Measurements from ENCODE around the gene KRT85.

KRT85 gene

DNA sequence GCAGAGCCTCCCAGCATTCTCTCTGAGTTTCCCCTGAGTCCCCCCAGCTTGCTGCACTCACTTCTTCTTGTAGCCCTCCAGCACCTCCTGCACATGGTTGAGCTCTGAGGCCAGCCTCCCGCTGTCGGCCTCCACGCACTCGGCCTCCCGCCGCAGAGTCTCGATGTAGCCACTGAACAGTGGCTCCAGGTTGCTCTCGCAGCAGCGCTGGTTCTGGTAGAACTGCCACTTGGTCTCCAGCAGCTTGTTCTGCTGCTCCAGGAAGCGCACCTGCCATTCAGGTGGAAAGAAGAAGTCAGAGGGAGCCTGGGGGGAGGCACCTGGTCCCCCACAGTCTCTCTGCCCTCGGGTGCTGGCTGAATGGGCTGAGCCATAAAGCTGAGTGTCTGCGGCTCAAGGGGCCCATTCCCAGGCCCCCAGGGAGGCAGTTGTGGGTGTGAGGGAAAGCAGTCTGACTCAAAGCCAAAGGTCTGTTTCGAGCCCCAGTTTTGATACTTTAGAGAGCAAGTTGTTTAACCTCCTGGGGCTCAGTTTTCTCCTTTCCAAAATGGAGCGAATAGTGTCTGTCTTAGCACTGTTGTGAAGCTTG is 2.3 kb downstream of the KRT85 start:
- no peak for DNase-seq (ENCODE audit: low read depth)

DNA sequence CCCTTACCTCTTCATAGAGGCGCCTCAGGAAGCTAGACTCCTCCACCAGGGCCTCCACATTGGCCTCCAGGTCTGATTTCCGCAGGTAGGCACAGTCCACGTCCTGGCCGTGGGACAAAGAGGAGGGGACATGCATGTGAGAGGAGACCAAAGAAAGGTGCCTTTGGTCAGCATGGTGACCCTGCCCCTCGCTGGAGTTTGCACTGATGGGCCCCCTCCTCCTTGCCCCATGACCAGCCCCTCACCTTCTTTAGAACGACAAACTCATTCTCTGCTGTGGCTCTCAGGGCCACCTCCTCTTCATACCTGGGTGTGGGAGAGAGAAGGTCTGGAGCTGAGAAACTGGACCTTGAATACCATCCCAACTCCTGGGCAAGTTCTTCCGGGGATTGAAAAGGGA is 3.2 kb downstream of the KRT85 start:
- DNase-seq (ENCODE audit: low read depth): no peak

DNA sequence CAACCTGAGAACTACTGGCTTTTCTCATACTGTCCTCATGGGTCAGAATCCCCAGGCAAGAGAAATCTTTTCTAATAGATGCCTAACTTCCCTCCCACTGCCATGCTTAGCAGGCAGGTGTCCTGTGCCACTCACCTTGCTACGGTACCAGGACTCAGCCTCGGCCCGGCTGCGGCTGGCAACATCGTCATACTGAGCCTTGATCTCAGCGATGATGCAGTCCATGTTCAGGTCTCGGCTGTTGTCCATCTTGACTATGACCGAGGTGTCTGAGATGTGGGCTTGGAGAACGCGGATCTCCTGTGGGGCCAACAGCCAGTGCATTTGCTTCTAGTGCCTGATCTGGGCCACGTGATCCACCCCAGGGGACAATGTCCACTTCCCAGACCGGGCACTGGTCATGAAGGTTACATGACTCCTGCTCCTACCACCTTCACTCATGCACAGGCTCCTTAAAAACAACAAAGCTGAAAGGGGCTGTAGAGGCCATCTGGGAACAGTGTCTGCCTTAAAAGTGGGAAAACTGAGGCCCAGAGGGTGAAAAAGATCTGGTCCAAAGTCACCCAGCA is 4.1 kb downstream of the KRT85 start:
- no peak for DNase-seq (ENCODE audit: low read depth)

DNA sequence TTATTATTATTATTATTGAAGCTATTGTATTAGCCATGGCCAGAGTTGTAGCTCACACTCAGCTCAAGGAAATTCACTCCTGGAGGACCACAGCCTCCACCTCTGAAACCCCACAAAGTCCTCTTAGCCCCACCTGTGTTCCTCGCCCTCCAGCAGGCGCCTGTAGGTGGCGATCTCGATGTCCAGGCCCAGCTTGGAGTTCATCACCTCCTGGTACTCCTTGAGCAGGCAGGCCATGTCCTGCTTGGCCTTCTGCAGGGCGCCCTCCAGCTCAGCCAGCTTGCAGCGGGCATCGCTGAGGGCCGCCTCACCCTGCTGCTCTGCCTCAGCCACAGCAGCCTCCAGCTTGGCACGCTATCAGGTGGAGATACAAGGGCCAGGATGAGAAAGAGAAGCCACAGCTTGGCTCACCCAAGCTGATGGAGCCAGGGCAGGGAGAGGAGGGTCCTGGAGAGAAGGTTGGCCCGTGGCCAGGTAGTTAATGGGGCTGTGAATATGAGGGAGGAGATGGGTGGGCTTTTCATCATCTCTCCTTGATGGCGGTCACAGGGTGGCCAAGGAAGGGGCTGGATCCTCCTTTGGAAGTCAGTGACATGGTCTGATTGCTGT is 5.1 kb downstream of the KRT85 start:
- DNase-seq (ENCODE audit: low read depth): no peak

DNA sequence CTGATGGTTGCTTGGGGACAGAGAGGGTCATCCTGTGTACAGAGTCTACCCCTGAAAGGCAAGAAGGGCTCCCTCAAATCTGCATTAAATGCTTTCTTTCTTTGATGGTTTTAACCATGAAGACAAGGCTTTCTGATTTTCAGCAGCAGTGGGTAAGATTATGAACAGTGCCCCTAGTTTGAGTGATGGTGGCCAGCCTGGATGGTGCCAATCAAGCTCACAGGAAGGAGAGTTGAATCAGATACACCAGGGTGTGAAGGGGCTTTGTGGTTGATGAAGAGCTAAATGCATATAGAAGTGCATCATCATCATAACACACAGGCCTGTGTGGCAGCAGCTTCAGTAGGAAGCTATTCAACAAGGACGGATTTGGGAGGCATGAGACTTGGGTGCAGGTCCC is 5.7 kb downstream of the KRT85 start:
- no peak for DNase-seq (ENCODE audit: low read depth)

DNA sequence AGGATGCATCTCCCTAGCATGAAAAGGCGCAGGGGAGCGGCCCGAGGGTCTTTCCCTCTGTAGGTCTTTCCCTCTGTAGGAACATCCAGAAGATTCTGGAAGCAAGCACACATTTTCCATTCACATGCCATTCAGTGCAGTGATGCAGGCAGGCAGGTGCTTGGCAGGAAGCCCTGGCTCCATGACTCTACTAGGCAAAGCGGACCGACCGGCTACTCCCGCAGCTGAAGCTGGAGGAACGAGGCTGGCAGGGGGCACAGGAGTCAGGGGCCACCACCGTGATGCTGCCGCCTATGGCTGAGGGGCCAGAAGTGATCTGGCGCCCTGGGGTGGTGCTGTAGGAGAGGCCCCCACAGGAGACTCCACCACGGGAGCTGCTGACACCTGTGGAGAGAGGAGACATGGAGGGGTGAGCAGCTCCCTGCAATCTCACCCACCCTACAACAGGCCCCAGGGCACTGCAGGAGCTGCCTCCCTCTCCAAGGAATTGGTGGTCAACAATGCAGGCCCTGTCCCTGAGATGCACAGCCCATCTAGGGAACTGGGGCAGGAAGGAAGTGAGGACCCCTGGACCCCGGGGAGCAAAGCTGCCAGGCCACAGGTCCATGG is 6.5 kb downstream of the KRT85 start:
- no peak for DNase-seq (ENCODE audit: low read depth)

DNA sequence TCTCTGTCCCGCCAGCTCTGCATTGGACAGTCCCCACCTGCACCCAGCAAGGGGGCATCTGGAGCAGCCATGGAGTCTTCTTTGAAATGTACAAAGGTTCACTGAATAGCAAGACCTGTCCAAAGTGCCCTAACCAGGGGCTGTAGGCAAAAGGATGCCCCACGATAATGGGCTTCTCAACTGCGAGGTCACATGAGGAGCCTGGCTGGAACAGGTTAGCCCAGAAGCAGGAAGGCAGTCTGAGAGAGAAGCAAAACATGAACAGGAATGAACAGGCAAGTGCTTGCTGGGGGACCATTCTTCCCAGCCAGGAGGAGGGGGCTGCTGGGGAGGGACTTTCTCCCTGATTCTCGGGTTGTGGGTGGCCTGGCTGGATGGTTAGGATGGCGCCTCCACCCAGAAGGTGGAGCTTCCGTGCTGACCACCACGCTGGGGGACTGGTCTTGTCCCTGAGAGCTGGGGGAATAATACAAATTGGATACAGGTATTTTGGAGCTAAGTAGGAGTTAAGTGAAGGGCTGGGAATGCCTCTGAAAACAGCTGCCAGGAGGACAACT is 7.1 kb downstream of the KRT85 start:
- no peak for DNase-seq (ENCODE audit: low read depth)

DNA sequence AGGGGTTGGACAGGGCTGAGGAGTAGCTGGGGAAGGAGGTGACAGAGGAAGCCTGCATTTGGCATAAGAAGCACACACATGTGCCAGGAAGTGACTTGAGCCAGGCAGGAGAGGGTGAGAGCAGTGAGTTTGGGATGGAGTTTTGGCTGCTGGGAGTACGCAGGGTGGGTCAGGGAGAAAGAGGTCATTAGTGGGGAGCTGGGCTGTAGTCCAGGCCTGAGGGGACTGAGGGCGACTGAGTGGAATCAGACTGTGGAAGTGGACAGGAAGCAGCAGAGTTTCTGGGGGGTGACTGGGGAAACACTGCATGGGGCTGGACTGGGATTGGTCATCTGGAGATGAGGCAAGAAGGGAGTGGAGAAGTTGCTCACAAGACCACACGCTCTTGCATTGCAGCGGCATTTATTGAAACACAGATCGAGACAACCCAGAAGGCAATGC is 7.6 kb downstream of the KRT85 start:
- DNase-seq (ENCODE audit: low read depth): no peak

DNA sequence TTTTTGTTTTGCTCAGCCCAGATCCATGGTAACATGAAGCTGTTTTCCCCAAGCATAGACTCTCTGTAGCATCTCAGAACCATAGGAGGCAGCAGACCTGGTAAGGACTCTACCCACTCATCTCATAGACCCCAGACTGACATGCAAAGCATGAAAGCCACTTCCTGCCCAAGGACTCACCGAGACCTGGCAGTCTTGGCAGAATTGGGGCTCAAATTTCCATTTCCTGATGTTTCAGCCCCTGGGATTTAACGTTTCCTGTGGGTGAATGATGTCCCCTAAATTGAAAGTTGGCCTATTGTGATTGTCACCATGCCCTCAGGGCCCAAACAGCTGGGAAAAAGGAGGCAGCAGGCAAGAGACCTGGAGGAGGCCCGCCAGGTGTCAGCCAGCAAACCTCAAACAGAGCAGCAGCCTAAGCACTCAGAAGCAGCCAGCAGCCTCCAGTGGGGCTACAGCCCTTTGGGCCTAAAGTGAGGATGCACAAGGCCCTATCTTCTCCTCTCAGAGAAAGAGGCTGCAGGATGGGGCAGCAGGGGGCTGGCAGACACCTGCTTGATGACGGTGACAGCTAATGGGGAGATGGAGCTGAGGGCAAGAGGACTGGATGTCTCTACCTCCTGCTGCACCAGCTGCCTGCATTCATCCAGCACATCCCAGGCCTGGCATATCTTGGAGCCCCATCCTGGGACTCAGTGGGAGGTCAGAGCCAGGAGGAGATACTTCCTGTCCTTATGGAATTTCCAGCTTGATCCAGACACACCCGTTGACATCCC is 8.5 kb downstream of the KRT85 start:
- DNase-seq (ENCODE audit: low read depth): no peak

DNA sequence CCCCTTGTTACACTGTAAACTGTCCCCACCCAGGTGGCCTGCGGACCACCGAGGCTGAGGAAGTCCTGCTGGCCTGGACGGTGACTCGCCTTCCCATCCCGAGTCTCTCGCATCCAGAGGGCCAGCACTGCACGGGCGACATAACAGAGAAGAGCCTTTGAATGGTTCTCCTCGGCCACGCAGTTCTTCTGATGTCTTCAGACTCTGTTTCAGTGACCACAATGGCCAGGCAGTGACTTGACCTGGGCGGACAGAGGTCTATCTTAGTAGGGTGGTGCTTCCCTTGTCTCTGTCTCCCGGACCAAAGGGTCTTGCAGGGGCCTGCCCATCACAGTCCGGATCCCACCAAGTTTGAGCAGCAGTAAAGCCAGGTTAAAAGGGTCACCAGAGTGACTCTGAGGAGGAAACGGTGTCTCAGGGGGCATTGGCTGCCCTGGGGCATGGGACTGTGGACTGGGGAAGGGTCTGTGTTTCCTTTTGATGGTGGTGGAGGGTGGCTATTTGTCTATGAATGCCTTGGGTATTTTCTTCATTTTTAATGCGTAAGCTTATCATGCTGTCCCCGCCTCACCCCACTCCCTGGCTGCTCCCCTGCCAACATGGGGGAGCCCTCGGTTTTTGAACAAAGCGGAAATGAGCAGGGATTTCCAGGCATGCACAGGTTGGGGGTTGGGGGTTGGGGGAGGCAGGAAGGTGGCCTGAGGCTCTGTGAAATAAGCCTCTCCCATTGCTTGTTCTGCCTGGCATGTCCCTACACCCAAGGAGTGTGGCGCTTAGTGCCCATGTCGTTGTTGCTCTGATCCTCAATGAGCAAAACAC is 10.3 kb downstream of the KRT85 start:
- no peak for DNase-seq (ENCODE audit: low read depth)

DNA sequence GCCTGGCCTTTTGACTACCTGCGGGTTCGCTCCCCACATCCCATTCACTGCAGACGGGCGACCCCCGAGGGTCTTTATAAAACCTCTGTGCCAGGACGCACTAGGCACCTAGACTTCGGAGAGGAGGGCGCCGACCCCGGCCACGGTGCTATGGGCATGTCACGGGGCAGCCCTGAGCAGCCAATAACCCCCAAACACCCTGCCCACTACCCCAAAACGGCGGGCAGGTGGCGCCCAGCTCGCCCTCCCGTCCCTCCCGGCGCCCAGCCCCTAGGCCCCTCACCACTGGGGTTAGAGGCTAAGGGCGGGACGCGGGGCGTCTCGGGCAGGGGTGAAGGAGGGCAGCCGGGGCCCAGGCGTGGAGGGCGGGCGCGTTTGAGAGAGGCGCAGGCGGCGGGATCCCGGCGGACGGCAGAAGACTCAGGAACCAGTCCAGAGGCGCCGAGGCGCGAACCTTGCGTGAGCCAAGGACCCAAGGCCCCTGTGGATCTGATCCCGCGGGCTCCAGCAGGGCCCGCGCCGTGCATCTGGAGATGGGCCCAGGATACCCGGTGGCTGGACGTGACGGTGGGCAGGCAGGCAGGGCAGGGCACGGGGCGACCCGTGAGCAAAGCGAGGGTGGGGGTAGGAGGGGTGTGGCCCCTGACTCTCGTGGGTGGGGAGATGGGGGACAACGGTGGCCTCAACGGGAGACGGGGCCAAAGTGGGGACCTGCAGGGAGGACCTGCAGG is 11.1 kb downstream of the KRT85 start:
- no peak for DNase-seq (ENCODE audit: low read depth)

DNA sequence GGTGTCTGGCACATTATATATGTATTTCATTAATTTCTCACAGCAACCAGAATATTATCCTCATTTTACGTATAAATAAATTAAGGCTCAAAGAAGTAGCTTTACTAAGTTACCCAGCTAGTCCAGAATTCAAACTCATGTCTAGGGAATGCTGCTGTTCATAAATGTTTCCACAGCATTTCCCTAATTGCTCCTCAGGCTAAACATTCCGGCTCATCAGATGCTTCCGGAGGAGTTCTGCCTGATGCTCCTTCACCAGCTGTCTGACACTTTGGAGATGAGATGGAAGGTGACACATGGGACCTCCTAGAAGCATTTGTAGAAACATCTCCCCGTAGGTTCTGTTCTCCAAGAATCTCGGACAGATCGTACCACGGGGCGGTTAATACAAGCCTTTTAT is 12.1 kb downstream of the KRT85 start:
- no peak for DNase-seq (ENCODE audit: low read depth)

DNA sequence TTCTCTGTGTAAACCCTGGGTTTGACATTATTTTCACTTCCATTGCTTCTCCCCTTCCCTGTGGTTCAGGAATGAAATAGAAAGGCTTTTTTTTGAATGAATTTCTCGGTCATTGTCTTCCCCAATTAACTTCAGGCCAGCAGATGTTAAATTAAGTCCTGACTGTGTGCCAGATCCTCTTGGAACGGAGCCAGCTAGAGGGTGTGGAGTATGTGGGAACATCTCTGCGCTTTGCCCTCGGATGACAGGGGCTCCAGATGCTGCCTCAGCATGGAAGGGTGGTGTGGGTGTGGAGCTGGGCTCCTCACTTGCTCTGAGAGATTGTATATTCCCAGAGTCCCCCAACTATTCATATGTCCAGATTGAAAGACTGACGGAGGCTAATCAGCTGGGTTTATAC is 13.1 kb downstream of the KRT85 start:
- DNase-seq (ENCODE audit: low read depth): no peak

DNA sequence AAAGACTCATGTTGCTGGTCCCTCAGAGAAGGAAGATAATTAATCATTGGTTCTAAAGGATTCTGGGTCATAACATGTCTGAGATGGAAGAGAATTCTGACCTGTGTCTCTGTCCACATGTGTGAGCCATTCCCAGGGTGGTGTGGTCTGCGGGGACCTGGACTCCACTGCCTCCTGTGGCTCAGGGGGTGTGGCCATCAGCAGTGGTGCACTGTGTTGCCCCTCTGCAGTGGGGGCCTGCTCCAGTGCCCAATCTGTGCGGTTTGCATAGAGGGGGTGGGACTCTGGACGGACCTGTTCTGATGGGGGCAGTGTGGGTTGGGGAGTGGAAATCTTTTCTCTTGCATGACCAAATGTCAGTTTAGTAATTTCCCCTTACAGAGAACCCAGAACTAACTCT is 13.5 kb downstream of the KRT85 start:
- no peak for DNase-seq (ENCODE audit: low read depth)

DNA sequence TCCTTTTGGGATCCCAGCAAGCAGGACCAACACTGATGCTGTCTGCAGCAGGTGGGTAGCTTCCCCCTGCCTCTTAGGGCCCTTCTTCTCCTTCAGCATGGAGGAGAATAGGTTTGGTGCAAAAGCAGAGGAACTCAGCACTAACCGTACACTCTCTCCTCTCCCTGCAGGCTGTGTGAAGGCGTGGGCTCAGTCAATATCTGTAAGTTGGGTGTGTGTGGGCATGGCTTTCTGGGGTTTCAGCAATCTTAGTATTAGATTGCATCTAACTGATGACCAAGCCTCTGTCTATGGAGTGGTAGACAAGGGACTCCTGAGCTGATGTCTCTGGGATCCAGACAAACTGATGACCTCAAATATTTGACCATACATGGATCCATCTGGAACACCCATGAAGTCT is 14.3 kb downstream of the KRT85 start:
- no peak for DNase-seq (ENCODE audit: low read depth)

DNA sequence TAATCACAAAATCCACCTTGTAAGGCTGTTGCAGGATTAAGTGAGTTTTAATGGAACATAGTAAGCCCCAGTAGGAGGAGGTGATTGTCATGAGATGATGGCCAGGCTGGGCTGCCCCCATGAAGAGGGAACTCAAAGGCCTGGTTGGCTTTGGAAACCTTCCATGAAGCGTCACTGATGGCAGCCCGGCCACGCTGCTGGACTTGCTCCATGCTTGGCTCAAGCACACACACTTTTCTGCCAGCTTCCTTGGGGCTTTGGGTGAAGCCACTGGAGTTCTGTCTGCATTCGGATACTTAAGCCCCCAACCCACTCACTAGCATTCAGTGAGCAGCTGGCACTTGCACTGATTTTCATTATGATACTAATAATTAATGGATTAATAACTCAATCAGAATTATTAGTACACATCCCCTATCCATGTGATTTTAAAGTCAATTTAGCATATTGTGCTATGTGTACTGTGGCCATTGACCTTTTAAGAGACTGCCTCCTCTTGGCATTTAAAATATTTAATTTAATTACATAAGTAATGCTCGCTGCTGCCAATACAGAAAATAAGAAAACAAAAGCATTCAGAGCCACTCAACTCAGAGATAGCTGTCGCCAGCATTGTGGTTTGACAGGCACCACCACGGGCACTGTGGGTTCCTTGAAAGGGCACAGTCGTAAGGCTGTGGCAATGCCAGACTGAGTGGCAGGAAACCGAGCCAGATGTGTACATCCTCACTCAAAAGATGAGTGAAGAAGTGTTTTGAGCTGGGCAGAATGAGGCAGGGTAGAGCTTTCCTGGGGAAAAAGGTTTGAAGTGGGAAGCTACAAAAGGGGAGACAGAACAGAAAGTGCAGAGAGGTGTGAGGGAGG is 15.9 kb downstream of the KRT85 start:
- no peak for DNase-seq (ENCODE audit: low read depth)

DNA sequence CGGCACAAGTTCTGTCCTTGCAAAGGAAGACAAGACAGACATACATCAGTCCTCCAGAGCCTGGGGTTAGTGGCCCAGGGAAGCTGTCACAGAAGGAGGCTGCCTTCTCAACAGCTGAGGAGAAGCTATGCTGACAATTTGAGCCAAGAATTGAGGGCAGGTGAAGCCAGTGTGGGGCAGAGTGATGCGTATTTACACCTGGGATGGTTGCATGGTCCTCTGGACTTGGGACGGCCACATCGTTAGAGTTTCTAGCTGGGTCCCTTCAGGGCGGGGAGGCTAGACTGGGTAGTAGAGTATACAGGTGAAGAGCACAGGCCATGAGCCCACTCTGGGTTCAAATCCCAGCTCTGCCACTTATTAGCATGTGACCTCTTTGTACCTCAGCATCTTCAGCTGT is 16.5 kb downstream of the KRT85 start:
- DNase-seq (ENCODE audit: low read depth): no peak

DNA sequence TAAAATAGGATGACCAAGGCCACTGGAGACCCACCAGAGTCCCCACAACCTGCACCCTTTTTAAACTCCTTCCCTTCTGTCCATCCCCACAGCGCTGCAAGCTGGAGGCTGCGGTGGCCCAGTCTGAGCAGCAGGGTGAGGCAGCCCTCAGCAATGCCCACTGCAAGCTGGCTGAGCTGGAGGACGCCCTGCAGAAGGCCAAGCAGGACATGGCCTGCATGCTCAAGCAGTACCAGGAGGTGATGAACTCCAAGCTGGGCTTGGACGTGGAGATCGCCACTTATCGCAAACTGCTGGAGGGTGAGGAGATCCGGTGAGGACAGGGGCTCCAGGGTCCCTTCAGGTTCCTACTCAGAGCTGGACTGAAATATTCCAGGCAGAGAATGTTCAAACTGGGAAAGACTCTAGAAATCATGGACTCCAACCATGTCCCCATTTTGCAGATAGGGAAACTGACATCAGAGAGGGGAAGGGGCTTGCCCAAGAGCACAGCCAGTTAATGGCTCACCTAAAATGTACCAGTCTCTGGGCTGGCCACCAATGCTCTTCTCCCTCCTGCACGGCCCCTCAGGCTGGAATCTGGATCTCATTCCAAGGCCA is 17.2 kb downstream of the KRT85 start:
- no peak for DNase-seq (ENCODE audit: low read depth)

DNA sequence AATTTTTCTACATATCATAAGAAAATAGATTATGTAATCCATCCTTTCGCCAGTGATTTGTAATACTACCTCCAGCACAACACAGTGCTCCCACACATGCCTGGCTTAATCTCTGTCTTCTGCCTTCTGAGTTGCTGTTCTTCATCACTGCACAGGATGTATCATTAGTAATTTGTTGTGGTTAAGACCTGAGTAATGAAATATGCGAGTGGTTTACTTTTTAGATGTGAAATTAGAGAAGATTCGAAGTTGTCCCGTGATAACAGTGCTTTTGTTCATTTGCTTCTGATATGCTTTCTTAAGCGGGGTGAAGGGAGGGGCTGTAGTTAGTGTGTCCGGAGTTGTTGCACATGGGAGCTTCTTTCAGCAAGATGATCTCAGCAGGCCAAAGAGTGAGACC is 18.1 kb downstream of the KRT85 start:
- DNase-seq (ENCODE audit: low read depth): peak; percentile 43

Measured in iris pigment epithelial cell (primary cell).